NOMO-1 treated with DMSO at 0.1 percent for 48 hours (cell line): Measurements from ENCODE around the gene TSPAN12.
A peak's percentile ranks its signal among the peaks of the same experiment; 100 is the strongest.
"Not testable (repeated sequence)": the region's sequence is repeated elsewhere in the genome, so short reads cannot be mapped to it uniquely, and the experiment has no call there.

Source experiments
- DNase-seq: peaks from one replicate; lab custom pipeline; 2025; ENCODE audit not compliant: unreplicated experiment; lab: John Stamatoyannopoulos, UW

TSPAN12 gene

DNA sequence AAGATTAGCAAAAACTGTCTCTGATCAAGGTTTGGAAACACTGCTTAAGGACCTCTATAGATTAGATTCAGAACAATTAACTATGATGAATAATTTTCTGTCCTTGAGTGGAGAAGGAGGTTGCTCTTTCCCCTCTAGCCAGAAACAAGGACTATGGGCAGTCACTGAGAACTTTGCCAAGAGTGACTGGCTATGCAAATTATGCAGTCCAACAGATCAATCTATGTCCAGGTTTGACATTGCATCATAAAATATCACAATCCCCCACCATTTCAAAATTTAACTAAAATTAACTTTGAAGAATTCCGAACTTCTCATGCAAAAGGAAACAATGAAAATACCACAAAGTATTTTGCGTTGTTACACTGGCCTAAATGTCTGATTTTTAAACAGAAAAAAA, 50.6 kb downstream of the TSPAN12 start:
- no peak for DNase-seq

DNA sequence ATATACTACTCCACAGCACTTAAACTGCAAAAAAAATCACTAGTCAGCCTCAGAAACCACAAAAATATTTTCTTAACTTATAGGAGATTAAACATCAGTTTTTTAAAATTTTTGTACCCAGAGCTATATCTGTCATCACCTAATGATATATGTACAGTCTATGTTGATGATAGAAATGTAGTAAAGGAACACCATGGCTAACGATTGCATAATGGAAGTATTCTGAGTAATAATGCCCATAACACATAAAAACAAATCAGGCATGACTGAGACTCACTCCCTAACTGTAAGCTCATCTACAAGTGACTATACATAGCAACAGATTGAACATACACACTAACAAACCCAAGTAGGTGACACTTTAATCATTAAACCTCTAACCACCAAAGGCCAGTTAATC, 51.3 kb downstream of the TSPAN12 start:
- DNase-seq, result no peak

DNA sequence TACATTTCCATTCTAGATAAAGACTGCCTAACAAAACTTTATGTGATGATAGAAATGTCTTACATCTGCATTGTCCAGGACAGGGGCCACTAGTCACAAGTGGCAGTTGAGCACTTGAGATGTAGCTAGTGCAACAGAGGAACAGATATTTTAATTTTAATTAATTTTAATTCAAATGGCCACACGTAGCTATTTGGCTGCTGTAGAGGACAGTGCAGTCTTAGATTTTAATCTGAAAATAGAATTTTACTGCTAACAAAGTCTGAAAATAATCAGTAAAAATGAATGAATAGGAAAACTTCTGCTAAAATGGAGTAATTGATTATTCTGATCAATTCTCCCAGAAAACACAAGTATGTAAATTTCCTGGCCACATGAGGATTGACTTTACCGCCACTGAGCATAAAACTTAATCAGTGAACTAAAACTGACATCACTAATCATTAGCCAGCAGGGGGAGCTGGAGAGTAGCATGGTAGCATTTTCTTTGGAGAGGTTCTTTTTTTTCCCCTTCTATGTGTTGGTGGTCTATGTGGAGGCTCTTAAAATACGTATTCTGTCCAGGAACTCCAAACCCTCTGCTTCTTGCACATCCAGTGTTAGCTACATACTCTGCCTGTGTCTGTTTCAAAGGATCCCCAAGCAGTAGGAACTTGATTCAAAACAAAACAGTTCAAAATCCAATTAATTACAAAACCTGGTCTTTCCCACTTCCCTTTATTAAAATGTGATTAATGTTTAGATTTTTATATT, 52.1 kb downstream of the TSPAN12 start:
- DNase-seq, result peak; percentile 1

DNA sequence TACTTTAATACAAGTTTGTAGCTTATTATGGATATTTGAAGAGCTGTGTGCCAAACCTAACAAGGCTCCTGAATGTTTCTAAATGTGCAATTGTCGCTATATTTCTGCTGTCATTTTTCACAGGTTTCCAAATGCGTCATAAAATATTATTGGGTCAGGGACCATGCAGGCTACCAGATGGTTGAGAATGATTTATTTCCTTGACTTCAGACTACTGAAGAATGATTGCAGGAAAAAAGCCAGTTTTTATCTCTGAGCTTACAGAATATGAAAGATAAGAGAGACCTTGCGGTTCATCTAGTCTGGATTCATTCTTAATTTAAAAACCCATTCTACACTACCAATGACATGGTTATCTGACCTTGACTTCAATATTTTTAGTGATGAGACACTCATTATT, 55.2 kb downstream of the TSPAN12 start:
- no peak for DNase-seq

DNA sequence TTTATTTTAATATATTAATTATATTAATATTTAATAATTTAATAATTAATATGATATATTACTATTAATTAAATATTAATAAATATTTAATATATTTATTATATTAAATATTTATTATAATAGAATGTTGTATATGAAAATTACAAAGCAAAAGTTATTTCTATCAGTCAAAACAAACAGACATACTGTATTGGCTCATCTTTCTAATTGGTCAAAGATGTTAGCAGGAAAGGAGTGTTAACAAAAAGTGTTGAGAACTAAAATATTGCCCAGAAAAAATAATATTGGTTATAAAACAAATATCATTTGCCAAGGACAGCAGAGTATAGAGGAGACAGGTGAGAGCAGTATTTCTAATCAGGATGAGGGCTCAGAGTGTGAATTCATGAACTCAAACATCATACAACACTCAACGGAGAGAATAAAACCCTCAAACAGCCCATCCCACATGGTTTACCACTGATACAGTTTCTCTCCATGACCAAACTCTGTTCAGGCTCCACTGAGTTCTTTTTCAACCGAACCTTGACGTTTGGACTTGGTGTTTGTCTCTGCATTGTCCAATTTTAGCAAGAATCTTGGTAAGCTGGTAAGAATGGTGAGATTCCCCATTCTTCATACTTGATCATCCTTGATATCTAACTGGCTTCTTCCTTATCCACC, 58.0 kb downstream of the TSPAN12 start:
- no peak for DNase-seq

DNA sequence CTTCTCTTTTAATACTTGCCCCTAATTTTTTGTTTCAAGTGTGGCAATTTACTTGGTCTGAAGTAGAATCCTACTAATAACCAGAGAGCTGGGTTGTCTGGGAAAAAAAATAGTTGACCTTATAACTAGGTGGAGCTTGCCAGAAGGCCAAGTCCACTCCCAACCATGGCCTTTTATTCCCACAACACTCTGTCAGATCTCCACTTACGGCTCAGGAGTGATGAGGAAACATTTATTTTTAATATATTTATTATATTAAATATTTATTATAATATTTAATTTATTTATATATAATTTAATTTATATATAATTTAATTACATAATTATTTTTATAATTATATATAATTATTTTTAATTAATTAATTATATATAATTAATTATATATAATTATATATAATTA, 58.8 kb downstream of the TSPAN12 start:
- DNase-seq, result no peak

DNA sequence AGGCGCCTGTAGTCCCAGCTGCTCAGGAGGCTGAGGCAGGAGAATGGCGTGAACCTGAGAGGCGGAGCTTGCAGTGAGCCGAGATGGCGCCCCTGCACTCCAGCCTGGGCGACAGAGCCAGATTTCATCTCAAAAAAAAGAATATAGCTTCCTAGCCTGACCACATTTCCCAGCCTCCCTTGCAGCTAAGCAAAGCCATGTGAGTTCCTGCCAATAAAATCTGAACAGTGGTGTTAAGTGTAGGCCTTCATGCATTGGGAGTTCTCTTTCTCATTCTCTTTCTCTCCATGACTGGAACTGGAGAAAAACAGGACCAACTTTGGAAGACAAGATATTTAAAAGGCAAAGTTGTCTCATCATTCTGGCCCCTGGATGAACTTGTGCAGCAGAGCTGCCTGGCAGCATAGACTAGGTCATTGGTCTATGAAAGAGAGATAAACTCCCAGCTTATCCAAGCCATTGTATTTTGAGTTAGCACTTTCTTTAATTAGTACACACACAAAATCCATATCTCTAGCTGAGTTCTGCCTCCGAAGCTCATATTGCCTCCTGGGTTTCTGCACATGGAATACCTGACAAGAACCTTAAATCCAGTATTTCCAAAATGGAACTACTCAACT, 60.8 kb downstream of the TSPAN12 start:
- no peak for DNase-seq

DNA sequence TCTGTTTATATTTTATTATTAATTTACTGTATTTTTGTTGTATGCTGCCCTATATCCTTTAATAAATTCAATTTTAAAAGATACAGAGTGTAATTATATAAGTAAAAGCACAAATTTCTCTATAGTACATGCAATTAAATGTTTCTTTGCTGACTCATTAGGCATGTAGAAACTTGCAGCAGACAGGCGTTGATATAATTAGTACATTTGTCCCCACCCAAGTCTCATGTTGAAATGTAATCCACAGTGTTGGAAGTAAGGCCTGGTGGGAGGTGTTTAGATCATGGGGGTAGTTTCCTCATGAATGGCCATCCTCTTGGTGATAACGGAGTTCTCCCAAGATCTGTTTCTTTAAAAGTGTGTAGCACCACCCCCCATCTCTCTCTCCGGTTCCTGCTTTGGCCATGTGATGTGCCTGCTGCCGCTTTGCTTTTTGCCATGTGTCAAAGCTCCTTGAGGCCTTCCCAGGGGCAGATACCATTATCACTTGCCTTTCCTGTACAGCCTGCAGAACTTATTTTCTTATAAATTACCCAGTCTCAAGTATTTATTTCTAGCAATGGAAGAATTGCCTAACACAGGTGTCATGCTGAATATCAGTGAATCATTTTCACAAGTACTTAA, 63.7 kb downstream of the TSPAN12 start:
- DNase-seq, result no peak

DNA sequence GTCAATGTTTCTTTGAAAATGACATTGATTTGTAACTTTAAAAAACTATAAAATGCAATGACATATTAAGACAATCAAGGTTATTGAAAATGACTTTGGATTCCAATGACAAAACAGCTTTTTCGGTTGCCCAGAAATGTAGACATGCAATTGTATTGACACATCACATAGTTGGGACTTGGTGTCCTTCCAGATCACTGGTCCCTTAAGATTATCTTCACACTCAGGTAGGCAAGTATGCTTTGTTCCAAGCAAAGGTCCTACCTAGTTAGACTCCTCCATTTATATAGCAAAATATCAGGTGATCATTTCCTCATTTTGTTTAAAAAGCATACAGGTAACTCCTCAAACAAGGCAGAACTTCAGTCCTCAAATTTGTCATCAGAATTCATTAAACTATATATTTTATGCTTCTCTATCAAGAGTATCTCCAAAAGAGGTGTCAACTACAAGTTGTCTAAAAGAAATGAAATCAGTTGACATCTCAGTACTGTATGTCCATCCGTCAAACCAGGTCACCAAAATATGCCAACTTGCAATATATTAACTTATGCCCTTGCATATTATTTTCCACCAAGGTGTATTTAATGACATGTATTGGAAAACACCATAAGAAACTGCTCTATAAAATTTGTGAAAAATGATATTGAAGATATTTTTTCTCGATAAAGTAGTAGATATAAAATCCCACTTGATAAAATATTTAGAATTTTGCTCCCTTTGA, 64.6 kb downstream of the TSPAN12 start:
- no peak for DNase-seq

DNA sequence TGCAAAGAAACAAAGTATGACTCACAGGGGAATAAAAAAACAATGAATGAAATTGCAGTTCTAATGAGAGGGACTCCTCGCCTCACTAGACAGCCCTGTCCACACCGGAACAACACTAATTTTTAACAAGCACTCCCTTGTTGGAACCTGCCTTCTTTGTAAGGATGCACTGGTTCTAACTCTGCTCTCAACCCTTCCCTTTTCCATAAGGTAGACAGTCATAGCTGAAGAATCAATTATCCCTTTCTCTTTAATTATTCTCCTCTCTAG, 65.1 kb downstream of the TSPAN12 start:
- no peak for DNase-seq

DNA sequence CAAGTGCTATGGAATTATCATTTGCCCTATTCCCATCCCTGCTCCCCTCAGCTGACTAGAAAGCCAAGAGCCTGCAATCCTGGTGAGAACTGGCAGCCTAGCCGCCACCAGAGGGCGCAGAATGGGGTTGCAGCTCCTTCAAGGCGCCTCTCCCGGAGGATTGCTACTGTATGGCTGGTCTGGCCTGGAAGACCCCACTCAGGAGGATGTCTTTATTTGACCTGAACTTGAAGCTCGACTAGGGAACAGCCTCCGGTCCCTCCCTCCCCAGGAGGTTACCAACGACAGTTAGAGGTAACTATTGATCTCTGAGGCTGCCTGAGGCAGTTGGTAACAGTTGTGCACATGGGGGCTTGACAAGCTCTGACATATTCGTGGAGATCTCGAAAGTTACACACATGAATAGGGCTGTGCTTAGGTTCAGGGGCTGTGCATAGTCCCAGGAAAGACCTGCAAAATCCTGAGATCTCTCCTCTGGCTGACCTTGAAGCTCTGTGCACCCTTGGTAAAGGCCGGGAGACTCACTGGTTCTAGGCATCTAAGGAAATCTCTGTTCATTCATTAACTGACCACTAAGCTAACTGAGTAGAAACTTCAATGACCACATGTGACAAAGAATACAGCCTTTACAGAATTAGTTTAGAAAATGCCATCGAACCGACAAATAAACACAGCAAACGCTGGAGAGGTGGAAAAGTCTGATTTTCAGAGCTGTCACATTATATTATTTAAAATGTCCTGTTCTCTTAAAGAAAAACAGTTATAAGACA, 65.7 kb downstream of the TSPAN12 start:
- DNase-seq, result peak; percentile 8

DNA sequence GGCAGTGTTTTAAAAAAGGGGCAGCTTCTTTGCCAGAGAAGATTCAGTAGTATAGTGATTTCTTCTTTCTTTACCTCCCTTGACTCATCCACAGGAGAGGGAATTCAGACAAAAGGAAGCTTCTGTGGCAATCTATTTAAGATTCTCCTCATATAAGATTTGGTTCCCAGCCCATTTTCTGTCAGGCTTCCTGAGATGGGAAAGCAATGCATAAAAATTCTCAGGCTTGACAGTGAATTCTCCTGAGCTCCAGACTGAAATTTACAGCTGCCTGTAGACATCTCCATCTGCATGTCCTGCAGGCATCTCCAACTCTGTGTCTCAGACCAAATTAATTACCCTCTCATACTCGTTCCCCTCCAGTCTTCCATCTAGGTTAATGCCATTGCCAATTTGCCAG, 72.8 kb downstream of the TSPAN12 start:
- no peak for DNase-seq

DNA sequence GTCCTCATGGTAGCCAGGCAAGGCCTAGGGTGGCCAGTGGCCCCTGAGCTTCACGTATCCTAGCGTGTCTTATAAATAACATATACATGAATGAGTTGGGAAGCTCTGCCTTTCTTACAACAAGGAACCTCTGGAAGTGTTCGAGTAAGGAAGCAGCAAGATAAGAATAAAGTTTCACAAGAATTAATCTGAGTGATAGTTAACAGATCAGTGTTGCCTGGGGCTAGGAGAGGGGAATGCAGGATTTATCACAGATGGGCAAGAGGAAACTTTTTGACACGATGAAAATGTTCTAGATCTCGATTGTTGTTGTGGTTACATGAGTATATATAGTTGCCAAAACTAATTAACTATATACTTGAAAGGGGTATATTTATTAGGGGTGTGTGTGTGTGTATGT, 74.2 kb downstream of the TSPAN12 start:
- DNase-seq, result no peak

DNA sequence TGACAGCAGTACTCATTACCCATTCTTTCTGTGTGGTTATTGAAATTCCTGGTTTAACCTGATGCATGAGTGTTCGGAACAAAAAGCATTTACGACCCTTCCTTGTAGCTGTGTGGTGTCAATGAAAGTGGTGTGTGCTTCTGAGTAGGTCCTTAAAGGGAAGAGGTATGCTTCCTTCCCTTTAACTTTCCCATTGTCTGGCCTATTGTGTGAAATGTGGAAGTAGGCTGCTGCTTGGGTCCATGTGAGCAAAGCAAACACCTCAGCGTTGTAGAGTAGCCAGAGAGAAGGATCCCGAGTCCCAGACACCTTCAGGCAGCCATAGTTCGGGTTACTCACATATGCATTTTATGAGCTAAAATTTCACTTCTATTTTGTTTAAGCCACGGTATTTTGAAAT, 74.7 kb downstream of the TSPAN12 start:
- no peak for DNase-seq

DNA sequence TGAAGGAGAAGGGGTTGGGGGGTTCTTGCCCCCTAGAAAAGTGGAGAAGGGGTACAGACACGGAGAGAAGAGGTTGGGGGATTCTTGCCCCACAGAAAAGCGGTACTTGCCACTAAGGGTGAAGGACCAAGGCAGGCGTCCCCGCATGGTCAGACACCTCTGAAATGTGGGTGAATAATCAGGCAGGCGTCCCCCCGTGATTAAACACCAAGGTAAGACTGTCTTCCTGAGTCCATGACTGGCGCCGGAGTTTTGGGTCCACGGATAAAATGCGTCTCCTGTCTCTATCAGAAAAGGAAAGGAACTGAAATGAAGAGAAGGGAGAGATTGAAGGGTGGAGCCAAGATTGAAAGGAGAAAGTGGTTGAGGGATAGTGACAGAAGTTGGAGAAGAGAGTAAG, 76.0 kb downstream of the TSPAN12 start:
- DNase-seq, result not testable (repeated sequence)

DNA sequence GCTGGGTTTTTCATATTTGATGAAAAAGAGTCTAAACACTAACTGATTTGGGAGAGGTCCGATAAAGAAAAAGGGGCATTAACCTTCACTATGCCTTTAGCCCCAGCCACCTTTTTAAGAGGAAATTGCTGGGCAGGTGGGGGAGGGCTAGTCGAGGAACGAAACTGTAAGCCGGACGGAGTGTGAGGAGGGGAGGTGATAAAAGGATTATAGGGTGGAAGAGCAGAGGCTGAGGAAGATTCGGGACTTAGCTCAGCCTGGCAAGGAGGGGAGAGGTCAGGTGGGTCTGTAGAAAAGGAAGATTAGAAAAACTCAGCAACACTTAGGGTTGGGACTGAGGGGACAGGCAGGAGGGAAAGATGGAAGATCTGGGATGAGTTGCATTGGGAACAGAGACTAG, 77.0 kb downstream of the TSPAN12 start:
- DNase-seq, result no peak

DNA sequence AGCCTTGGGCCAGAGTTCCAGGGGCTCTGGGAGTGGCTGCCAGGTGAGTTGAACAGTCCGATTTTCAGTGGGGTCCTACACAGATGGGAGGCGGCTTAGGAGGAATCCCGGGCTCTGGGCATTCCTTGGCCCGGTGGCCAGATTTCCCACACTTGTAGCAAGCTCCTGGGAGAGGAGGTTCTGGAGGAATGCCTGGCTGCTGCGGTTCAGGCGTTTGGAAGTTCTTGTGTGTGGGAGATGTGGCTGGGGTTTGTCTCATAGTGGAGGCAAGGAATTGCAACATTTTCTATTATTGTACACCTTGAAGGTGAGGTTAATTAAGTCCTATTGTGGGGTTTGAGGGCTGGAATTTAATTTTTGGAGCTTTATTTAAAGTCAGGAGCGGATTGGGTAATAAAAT, 77.5 kb downstream of the TSPAN12 start:
- DNase-seq, result not testable (repeated sequence)

DNA sequence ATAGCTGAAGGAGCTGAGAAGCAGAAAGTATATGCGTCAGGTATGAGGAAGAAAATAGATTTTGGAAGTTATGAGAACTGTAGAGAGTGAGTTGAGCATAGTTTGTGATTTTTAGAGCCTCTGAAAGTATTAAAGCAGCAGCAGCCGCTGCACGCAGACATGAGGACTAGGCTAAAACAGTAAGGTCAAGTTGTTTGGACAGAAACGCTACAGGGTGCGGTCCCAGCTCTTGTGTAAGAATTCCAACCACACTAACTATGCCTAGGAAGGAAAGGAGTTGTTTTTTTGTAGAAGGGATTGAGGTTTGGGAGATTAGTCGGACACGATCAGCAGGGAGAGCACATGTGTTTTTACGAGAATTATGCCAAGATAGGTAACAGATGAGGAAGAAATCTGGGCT, 78.9 kb downstream of the TSPAN12 start:
- DNase-seq, result not testable (repeated sequence)

DNA sequence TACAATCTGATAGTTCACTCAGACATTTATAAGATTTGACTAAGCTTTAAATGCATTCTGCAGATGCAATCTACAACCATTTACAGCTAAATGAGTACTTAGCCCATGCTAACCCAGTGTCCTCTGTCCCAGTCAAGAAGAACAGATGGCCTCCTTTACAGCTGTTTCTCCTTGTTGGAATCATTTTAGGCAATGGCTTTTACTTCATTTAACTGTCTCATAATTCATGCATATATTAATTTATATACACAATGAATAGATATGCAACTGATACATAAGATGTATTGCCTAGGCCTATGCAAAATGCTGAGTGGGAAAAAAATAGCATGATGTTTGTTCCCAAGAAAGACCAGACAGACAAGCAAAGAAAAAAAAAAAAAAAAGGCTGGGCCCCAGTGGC, 82.2 kb downstream of the TSPAN12 start:
- no peak for DNase-seq

DNA sequence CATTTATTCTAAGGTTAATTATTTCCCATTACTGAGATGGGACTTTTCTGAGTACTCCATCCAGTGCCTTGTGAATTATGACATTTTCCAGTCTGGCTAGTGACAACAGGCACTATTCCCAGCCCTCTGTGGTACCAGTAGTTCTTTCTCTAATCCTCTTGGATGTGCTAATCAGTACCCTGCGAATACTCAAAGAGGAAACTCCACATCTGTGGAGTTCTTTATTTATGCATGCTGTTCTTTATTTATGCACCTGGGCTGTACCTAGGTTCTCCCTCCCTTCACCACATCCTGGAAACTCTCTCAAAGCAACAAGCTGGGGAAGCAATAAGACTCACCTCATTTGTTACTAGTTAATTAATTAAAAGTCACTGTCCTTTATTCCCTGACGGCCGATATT, 83.5 kb downstream of the TSPAN12 start:
- DNase-seq, result no peak

DNA sequence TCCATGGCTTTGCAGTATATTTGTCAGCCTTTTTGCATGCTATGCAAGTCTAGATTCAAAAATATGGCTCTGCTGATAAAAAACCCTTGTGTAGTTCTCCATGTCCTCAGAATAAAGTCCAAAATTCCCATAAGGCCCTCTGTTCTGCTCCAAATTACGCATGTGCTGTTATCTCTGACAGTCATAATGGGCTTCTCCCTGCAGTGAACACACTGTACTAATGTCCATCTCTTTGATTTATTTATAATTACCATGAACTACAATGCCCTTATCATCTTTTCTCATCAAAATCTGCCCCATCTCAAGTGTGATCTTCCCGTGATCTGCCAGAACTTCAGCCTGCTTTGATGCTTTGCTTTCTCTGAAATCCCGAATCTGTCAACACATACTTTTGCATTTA, 87.7 kb downstream of the TSPAN12 start:
- DNase-seq, result no peak
